ENCODE results near the gene HLCS.

- TF ChIP-seq CTCF (IDR thresholded peaks at IDR 0.05) = no peak
- no peak for TF ChIP-seq POLR2A (IDR thresholded peaks at IDR 0.05)
These were observed 77.1 kb downstream of the HLCS start for GRCh38 chr21:36889401-36889800.

Data from breast epithelium (tissue), 3 donors.